ENCODE results near the gene CEP192.
A peak's percentile ranks its signal among the peaks of the same experiment; 100 is the strongest.
"Not testable (repeated sequence)": the region's sequence is repeated elsewhere in the genome, so short reads cannot be mapped to it uniquely, and the experiment has no call there.

The CEP192 gene

GRCh38 chr18:13026583-13027270 is 35.6 kb downstream of the CEP192 start:
- no peak for DNase-seq (ENCODE audit: low read depth in 2 of 2)

- no peak for DNase-seq (ENCODE audit: low read depth in 2 of 2)
Measured at GRCh38 chr18:13028869-13029268, 37.7 kb downstream of the CEP192 start.

- no peak for DNase-seq (ENCODE audit: low read depth in 2 of 2)
Measured at GRCh38 chr18:13032173-13032572, 41.0 kb downstream of the CEP192 start.

GRCh38 chr18:13035249-13035914 is 44.2 kb downstream of the CEP192 start:
- DNase-seq (ENCODE audit: low read depth in 2 of 2) = no peak

GRCh38 chr18:13036622-13037320 is 45.6 kb downstream of the CEP192 start:
- DNase-seq (ENCODE audit: low read depth in 2 of 2) = no peak

- DNase-seq (ENCODE audit: low read depth in 2 of 2) = no peak
Measured at GRCh38 chr18:13039806-13040205, 48.6 kb downstream of the CEP192 start.

GRCh38 chr18:13043066-13043465 is 51.9 kb downstream of the CEP192 start:
- no peak for DNase-seq (ENCODE audit: low read depth in 2 of 2)

GRCh38 chr18:13048061-13048595 is 57.0 kb downstream of the CEP192 start:
- DNase-seq (ENCODE audit: low read depth in 2 of 2) = no peak

- DNase-seq (ENCODE audit: low read depth in 2 of 2) = peak in 1 of 2 donors; percentile 6
Measured at GRCh38 chr18:13051159-13051558, 60.0 kb downstream of the CEP192 start.

- DNase-seq (ENCODE audit: low read depth in 2 of 2) = no peak
Measured at GRCh38 chr18:13051950-13052349, 60.8 kb downstream of the CEP192 start.

GRCh38 chr18:13054336-13054735 is 63.2 kb downstream of the CEP192 start:
- DNase-seq (ENCODE audit: low read depth in 2 of 2) = no peak

GRCh38 chr18:13061630-13062189 is 70.5 kb downstream of the CEP192 start:
- no peak for DNase-seq (ENCODE audit: low read depth in 2 of 2)

GRCh38 chr18:13067124-13067523 is 76.0 kb downstream of the CEP192 start:
- DNase-seq (ENCODE audit: low read depth in 2 of 2) = peak in 1 of 2 donors; percentile 2

- DNase-seq (ENCODE audit: low read depth in 2 of 2) = no peak
Measured at GRCh38 chr18:13067966-13068365, 76.8 kb downstream of the CEP192 start.

GRCh38 chr18:13070460-13070859 is 79.3 kb downstream of the CEP192 start:
- DNase-seq (ENCODE audit: low read depth in 2 of 2) = no peak

GRCh38 chr18:13076886-13077285 is 85.7 kb downstream of the CEP192 start:
- no peak for DNase-seq (ENCODE audit: low read depth in 2 of 2)

- DNase-seq (ENCODE audit: low read depth in 2 of 2) = no peak
Measured at GRCh38 chr18:13077473-13077872, 86.3 kb downstream of the CEP192 start.

GRCh38 chr18:13078065-13078464 is 86.9 kb downstream of the CEP192 start:
- DNase-seq (ENCODE audit: low read depth in 2 of 2) = not testable (repeated sequence)

- DNase-seq (ENCODE audit: low read depth in 2 of 2) = no peak
Measured at GRCh38 chr18:13086906-13087305, 95.7 kb downstream of the CEP192 start.

- no peak for DNase-seq (ENCODE audit: low read depth in 2 of 2)
Measured at GRCh38 chr18:13095466-13095865, 104.3 kb downstream of the CEP192 start.

GRCh38 chr18:13096232-13096631 is 105.1 kb downstream of the CEP192 start:
- DNase-seq (ENCODE audit: low read depth in 2 of 2) = no peak

- DNase-seq (ENCODE audit: low read depth in 2 of 2) = no peak
Measured at GRCh38 chr18:13096719-13097118, 105.6 kb downstream of the CEP192 start.

Data from stimulated activated CD4-positive, alpha-beta T cell treated with anti-CD3 and anti-CD28 coated beads, Interleukin-15, amount 100 ng/mL, for 48 hours (primary cell).